ENCODE data around the gene CCDC6. TPM values are rescaled to one million over a fixed set of nuclear protein-coding genes. Genes with fewer than 3 reads are reported as not detected.
"Not testable (repeated sequence)": the region's sequence is repeated elsewhere in the genome, so short reads cannot be mapped to it uniquely, and the experiment has no call there.

Gene CCDC6
- total RNA-seq, result 29.1 and 31.0 TPM in 2 replicates

DNA sequence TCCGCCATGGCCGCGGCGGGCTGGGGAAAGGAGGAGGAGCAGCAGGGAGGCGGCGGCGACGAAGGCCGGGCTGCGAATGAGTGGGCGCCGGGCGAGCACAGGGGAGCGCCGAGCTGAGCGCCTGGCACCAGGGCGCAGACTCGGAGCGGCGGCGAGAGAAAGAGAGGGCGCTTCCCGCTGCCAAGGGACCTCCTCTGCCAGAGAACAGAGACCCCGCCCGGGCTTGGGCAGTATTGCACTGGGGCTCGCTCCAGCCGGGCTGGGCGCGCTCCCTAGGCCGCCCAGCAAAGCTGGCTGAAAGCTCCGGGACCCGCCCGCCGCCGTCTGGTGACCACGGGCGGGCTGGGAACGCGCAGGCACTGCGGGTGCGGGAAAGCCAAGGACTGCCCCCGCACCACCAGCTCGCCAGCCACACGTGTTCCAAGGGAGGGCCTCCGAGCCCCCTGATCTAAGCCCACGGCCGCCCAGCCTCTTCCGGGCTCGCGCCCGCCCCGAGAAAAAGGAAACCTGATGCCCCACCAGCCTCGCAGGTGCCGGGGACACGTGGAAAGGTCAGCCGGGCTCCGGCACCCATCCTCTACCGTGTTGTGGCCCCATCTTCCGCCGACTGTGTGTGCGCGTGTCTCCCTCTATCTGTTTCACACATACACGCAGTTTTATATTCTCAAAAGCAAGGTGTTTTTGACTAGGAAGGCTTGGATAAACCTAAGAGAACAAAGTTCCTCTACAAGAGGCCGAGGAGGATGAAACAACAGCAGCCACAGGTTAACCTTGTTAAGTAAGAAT lies at the start of gene CCDC6:
CCDC6 (minus strand) TSS at position 140 of the 786 bp plus-strand sequence; CDS start at position 8, 132 bp downstream.
- no peak for DNase-seq (ENCODE audit: extremely low read depth, low read depth, low spot score)

DNA sequence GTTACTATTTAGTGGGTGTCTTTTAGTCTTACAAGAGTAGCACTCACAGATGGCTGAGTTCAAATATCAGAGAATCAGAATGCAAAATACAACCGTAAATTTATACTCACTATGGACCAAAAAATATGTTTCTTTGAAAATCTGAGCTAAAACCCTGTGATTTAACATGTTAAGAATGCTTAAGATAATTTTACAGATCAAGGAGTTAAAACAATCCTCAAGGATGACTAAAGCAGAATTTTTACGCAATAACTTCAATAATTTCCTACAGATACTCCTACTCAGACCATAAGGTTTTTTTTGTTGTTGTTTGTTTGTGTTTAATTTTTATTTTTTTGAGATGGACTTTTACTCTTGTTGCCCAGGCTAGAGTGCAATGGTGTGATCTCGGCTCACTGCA lies 47.9 kb upstream of the CCDC6 start:
- no peak for DNase-seq (ENCODE audit: extremely low read depth, low read depth, low spot score)

DNA sequence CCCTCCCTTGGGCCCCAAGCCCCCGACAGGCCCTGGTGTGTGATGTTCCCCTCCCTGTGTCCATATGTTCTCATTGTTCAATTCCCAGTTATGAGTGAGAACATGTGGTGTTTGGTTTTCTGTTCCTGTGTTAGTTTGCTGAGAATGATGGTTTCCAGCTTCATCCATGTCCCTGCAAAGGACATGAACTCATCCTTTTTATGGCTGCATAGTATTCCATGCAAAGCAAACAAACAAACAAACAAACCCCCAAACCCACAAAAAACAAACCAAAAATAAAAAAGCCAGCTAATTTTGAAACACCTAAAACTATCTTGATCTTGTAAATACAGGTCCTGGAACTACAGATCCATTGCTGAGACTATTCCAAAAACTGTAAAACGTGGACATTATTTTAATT lies 47.4 kb upstream of the CCDC6 start:
- not testable (repeated sequence) for DNase-seq (ENCODE audit: extremely low read depth, low read depth, low spot score)

DNA sequence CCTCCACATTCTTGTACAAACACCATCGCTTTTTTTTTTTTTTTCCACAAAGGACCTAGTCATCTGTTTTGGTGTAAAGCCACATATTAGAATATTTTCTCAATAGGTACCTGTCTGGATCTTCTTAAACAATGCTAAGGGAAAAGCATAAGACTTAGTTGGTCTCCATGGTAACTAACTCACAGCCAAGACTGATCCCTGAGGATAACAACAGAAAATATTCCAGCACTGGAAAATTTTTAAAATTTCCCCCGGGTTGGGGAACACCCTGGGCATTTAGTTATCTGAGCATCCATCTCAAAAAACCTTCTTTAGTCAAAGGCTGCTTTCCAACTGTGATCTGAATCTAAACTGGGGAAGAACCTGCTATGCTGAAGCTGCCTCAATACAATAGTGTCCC lies 43.7 kb upstream of the CCDC6 start:
- DNase-seq (ENCODE audit: extremely low read depth, low read depth, low spot score), result no peak

DNA sequence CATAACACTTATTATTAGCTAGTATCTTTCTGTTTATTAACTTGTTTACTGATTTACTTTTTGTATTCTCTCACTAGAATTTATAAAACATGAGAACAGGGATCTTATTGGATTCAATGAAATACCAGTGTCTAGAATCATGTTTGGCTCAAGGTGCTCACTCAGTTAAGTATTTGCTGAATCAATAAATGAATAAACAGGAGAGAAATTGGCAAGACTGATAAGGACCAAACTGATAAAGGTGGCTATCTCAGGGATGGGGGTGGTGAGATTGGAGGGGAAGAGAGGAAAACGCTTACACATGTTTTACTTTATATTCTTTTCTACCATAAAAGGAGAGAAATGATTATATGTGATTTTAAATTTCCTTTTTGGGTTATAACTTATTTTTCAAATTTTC lies 43.3 kb upstream of the CCDC6 start:
- DNase-seq (ENCODE audit: extremely low read depth, low read depth, low spot score), result no peak

DNA sequence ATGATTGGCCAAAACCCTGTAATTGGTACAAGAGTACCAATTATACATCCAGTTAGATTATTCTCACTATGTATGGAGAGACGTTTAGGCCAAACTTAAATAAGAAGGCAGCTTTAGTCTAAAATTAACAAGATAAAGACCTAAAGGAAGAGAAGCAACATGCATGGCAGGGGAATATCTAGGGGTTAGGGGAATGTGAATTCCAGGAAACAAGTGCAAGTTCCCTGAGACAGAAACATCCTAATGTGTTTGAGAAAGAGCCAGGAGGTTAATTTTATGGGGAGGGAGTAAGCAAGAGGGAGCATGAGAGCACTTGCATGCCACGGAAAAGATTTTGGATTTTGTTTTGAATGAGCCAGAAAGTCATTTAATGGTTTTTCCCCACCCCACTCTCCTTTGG lies 39.6 kb upstream of the CCDC6 start:
- no peak for DNase-seq (ENCODE audit: extremely low read depth, low read depth, low spot score)

DNA sequence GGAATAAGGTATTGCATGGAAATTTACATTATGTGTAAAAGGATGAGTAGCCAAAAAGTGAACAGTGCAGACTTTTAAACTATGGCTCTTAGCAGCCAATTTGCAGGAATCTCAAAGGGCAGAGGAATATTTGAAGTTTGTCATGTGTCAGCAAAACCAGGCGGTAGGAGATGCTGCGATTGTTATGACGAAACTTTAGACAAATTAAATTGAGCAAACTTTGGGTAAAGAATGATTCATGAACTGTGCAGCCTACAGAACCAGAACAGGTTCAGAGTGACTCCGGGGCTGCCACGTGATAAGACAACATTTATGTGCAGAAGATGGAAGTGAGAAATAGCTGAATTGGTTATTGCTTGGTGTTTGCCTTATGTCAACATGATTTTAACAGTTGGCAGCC lies 39.2 kb upstream of the CCDC6 start:
- no peak for DNase-seq (ENCODE audit: extremely low read depth, low read depth, low spot score)

DNA sequence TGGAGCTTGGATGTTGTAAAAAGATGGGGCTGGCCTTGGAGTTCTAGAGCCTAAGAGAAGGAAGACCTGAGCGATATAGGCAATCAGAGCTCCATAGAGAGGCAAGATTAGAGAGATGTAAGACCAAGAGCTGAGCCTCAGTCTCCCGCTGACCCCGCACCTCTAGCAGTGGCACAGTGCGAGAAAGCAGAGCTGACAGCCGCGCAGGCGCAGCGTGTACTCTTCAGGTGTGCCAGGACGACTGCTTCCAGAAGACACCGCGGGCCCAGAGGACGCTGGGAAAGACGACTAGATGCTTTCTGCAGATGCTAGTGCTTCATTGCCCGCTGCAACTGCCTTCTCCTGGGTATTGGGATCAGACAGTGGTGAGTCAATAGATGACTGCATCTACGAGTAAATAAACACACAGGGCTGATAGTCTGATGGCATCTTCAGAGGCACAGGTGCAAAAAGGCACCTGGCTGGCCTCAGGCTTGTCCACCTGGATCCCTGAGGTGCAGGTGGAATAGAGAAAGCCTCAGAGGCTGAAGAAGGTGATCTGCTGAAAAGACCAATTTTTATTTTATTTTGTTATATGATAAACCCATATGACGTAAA lies 38.1 kb upstream of the CCDC6 start:
- no peak for DNase-seq (ENCODE audit: extremely low read depth, low read depth, low spot score)

DNA sequence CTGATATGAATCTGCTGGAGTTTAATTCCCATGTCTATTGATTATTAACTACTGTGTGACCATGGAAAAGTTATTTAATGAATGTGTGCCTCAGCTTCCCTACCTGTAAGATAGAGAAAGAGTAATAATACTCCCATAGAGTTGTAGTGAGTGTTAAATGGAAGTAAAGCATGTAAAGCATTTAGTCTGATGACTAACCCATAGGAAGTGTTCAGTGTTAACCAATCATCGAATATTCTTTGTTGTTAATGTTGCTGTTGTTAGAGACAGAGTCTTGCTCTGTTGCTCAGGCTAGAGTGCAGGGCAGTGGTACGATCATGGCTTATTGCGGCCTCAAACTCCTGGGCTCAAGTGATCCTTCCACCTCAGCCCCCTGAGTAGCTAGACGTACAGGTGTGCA lies 36.2 kb upstream of the CCDC6 start:
- no peak for DNase-seq (ENCODE audit: extremely low read depth, low read depth, low spot score)

DNA sequence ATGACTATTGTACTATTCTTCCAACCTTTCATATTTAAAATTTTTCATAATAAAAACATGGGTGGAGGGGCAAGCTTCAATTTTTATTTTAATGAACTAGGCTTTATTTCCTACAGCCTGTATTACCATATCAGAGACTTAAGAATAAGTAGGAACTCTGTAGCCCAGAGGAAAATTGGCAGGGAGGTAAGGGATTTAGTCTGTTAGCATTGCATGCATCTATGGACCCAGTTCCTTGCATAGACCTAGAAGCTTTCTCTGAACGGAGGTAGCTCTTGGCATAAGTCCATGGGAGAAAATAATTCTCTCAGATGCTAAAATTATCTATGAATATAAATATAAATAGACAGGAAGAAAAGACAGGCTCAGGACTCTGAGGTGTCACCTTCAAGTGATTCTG lies 31.4 kb upstream of the CCDC6 start:
- no peak for DNase-seq (ENCODE audit: extremely low read depth, low read depth, low spot score)

DNA sequence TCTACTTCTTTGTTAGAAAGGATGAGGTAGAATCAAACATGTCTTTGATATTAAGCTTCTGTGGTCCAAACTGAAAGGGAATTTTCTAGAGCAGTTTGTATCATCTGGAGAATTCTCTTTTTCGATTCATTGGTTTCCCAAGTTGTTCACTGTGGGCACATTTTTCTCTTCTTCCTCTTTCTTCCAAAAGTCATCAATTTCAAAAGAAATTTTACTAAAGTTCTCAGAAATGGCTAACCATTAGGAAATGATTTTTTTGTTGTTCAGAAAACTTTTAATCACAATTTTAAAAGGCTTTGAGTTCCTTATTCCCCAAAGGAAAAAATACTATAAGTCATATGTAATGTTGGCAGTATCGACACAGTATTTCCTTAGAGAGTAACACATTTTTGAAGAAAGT lies 28.3 kb upstream of the CCDC6 start:
- DNase-seq (ENCODE audit: extremely low read depth, low read depth, low spot score), result no peak

DNA sequence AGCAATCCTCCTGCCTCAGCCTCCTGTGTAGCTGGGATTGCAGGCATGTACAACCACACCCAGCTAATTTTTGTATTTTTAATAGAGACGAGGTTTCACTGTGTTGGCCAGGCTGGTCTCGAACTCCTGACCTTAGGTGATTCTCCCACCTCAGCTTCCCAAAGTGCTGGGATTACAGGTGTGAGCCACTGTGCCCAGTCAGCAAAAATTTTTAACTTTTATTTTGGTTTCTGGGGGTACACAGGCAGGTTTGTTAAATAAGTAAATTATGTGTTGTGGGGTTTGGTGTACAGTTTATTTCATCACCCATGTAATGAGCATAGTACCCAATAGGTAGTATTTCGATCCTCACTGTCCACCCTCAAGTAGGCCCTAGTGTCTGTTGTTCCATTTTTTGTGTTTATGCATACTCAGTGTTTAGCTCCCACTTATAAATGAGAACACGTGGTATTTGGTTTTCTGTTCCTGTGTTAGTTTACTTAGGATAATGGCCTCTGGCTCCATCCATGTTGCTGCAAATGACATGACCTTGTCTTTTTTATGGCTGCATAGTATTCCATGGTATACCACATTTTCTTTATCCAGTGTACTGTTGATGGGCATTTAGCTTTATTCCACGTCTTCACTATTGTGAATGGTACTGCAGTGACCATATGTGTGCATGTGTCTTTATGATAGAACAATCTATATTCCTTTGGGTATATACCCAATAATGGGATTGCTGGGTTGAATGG lies 24.6 kb upstream of the CCDC6 start:
- DNase-seq (ENCODE audit: extremely low read depth, low read depth, low spot score), result not testable (repeated sequence)

DNA sequence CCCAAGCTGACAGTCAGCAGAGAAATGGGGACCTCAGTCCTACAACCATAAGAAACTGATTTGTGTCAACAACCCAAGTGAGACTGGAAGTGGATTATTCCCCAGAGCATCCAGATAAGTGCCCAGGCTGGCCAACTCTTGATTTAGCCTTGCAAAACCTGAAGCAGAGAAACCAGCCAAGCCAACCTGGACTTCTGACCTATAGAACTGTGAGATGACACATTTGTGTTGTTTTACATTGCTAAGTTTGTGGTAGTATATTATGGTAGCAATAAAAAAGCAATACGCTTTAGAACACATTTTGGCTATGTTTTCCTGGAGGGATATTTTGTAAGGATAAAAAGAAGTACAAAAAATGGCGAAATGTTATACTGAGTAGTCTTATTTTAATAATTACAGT lies 19.7 kb upstream of the CCDC6 start:
- DNase-seq (ENCODE audit: extremely low read depth, low read depth, low spot score), result no peak

DNA sequence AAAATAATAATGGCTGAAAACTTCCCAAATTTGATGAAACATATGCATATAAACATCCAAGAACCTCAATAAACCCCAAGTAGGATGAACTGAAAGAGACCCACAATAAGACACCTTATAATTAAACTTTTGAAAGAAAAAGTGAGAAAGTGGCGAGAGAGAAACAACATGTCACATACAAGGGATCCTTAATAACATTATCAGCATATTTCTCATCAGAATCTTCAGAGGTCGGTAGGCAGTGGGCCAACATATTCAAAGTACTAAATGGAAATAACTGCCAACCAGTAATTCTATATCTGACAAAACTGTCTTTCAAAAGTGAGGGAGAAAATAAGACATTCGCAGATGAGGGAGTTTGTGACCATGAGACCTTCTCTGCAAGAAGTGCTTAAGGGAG lies 16.6 kb upstream of the CCDC6 start:
- no peak for DNase-seq (ENCODE audit: extremely low read depth, low read depth, low spot score)

DNA sequence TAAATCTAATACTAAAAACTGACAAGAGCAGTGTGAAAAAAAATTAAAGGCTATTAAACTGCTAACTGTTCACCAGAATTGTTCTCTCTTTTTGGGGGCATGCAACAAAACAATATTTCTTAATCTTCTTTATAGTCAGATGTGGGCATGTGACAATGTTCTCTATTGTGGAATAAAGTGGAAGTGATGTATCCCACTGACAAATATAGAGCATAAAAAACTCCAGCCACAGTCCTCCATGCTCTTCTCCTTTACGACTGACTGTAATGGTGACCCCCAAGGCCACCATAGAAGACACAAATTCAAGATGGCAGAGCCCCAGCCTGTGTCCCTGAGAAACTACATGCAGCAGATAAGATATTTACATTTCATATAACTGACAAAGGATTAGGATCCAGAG lies 11.6 kb upstream of the CCDC6 start:
- DNase-seq (ENCODE audit: extremely low read depth, low read depth, low spot score), result no peak

DNA sequence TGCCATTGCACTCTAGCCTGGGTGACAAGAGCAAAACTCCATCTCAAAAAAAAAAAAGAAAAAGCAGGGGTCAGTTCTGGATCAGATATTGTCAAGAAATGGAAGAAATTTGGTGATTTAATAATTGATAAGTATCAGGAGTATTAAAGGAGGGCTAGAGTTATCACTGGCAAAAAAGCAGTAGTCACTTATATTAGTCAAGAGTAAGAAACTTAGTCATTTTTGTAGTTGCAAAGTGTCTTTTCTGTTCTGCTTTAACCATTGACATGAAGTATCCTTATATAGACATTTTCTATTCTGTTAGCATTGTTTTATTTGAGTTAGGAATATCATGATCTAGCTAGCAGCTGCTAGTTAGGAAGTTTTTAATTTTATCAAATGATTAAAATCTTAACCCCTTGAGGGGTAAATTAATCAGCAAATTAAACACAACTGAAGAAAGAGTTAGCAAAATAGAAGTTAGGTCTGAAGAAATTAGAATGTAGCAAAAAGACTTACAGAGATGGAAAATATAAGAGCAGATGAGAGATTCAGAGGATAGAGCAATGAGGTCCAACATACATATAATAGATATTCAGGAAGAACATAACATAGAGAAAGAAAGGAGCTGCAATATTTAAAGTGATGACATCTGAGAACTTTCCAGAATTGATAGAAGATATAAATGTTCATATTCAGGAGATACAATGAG lies 7.3 kb upstream of the CCDC6 start:
- no peak for DNase-seq (ENCODE audit: extremely low read depth, low read depth, low spot score)

DNA sequence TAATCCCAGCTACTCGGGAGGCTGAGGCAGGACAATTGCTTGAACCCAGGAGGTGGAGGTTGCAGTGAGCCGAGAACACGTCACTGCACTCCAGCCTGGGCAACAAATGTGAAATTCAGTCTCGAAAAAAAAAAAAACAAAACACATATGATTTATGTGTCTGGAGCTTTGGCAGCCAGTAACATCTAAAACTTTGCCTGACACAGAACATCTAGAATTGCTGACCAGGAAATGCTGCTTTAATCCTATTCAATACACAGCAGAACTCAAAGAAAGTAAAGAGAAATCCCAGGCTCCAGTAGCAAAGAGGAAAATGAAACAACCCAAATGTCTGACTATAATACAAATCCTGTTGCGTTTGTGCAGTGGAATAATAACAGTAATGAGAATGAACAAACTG lies 4.5 kb upstream of the CCDC6 start:
- no peak for DNase-seq (ENCODE audit: extremely low read depth, low read depth, low spot score)

DNA sequence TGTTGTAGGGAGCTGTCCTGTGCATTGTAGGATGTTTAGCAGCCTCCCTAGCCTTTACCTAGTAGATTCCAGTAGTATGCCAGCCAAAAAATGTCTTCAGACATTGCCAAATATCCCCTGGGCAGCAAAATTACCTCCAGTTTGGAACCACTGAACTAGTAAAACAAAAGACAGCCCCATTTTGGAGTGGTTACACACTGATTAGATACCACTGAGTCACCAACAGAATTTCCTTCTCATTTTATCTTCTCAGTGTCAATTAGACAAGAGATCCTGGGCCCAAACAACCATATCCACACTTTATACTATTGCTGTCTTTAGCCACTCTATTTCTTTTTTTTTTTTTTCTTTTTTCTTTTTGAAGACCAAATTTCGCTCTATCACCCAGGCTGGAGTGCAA lies 3.5 kb upstream of the CCDC6 start:
- DNase-seq (ENCODE audit: extremely low read depth, low read depth, low spot score), result no peak

DNA sequence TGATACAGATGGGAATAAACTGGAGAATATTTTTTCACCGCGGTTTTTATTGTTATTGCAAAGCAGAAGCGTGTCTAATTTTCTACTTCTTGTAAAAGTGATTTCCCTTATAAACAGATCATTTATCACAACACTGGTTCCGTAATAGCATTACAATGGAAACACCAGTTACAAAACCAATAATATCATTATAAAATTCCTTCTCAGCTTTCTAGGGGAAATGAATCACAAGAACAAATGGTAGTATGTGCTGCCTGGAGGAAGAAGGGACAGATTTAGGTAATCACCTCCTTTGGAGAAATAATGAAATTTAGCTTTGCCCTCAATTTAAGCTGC lies 2.4 kb upstream of the CCDC6 start:
- no peak for DNase-seq (ENCODE audit: extremely low read depth, low read depth, low spot score)

DNA sequence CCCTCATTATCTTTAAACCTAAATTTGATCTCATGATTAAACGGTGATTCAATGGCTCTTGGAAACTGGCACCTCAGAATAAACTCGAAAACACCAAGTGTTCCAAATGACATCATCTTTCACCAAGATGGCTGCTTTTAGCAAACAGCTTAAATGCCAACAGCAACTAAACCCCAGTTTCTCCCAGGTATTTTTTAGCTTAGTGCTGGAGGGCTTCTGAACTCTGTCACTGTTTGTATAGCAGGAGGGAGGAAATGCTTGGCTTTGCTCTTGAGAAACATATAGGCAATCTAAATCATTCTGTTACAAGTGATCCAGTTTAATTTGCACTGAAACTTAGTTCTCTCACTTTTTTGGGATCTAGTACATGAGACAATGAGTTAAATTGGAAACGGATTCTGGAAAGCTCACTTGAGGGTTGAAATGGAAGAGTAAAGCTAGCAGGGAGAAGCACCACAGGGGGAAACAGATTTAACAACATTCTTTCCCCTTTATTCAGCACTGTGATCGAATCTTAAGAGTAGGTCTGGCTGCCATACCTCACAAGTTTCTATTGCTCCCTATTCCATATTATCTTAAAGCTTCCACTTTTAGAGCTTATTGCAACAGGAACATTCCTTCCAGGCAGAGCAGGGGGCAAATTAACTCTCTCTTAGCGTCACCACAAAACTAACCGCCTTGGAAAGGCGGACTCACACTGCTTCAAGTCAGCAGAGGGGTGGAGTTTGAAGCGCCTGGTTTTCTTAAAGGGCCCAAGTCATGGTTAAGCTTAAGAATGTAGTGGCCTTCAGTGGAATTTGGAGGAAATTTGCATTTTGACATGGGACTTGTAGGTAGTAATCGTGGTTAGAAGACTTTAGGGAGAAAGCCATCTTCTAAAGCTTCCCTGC lies 1.8 kb upstream of the CCDC6 start:
- DNase-seq (ENCODE audit: extremely low read depth, low read depth, low spot score), result no peak

DNA sequence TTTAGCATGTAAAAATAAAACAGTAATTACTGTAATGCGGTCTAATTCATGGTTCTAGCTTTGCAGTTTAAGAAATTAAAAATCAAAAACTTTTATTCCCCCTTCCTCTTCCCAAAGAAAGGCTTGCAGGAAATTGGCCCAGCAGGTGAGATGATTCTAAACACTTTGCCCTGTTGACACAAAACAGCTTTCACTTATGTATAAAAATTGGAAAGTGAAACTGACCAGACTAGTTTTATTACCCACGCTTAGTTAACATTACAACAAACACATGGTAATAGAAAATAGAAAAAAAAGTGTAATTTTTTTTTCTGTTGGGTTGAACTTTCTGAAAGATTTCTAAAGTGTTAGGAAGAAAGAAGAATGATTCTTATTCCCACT lies 1.2 kb upstream of the CCDC6 start:
- DNase-seq (ENCODE audit: extremely low read depth, low read depth, low spot score), result no peak

Measured in glomerular endothelial cell (primary cell).